Fibroblast of lung (primary cell): ENCODE measurements around the gene PPIP5K2. TPM values are rescaled to one million over a fixed set of nuclear protein-coding genes. Genes with fewer than 3 reads are reported as not detected.

Source experiments
- DNase-seq, 2 donors: peaks; one replicate each; pipeline versions ENCODE4 v3.0.0 to v3.0.0-alpha.2; 2010; ENCODE audit warnings: low read depth in 2 of 2
- H2AFZ ChIP-seq: 2 replicates; pipeline ENCODE4 v1.5.1; 2012; ENCODE audit warnings: low read length, control low read depth, inconsistent platforms
- H3K27ac ChIP-seq: 2 replicates; pipeline ENCODE4 v1.5.1; 2011; ENCODE audit warnings: low read length, control low read depth; ENCODE audit not compliant: insufficient read depth
- H3K27me3 ChIP-seq: 2 replicates; pipeline ENCODE4 v1.5.1; 2011; ENCODE audit warnings: mild to moderate bottlenecking, low read length; ENCODE audit not compliant: control insufficient read depth, insufficient read depth
- H3K36me3 ChIP-seq: 2 replicates; pipeline ENCODE4 v1.5.1; 2011; ENCODE audit warnings: low read length; ENCODE audit not compliant: control insufficient read depth, insufficient read depth
- H3K4me1 ChIP-seq: 2 replicates; pipeline ENCODE4 v1.5.1; 2011; ENCODE audit warnings: low read length; ENCODE audit not compliant: control insufficient read depth, insufficient read depth; ENCODE audit errors: extremely low read depth
- H3K4me2 ChIP-seq: 2 replicates; pipeline ENCODE4 v1.5.1; 2011; ENCODE audit warnings: low read length, control low read depth; ENCODE audit not compliant: insufficient read depth; ENCODE audit errors: extremely low read depth
- H3K4me3 ChIP-seq, 4 experiments: fragments of 200-600 bp in 1 of 4; sonication (generic) in 1 of 4; replicated peaks in 1 of 4; 2 replicates each; pipeline ENCODE4 v1.5.1; 2011 to 2016; ENCODE audit warnings: low read length in 4 of 4, low read depth in 3 of 4, mild to moderate bottlenecking in 3 of 4, control low read depth in 2 of 4, inconsistent platforms in 1 of 4, mixed read lengths in 1 of 4; ENCODE audit not compliant: insufficient read depth in 1 of 4; ENCODE audit errors: control extremely low read depth in 1 of 4
- H3K79me2 ChIP-seq: 2 replicates; pipeline ENCODE4 v1.5.1; 2012; ENCODE audit warnings: mild to moderate bottlenecking, low read length, inconsistent platforms; ENCODE audit not compliant: control insufficient read depth, insufficient read depth
- H3K9ac ChIP-seq: 2 replicates; pipeline ENCODE4 v1.5.1; 2011; ENCODE audit warnings: mild to moderate bottlenecking, low read length, control low read depth; ENCODE audit not compliant: insufficient read depth
- H3K9me3 ChIP-seq: 2 replicates; pipeline ENCODE4 v1.5.1; 2012; ENCODE audit warnings: low read depth, low read length; ENCODE audit not compliant: control insufficient read depth, insufficient read depth
- H4K20me1 ChIP-seq: 2 replicates; pipeline ENCODE4 v1.5.1; 2011; ENCODE audit warnings: low read length; ENCODE audit not compliant: control insufficient read depth, insufficient read depth; ENCODE audit errors: extremely low read depth
- CTCF ChIP-seq, 2 donors: IDR thresholded peaks in 1 of 2; conservative IDR thresholded peaks in 1 of 2; 1 replicate in 1 of 2; 2 replicates in 1 of 2; pipeline ENCODE4 v1.5.1; 2011 to 2012; ENCODE audit warnings: low read length in 2 of 2, control low read depth in 1 of 2, inconsistent platforms in 1 of 2, low read depth in 1 of 2, mild to moderate bottlenecking in 1 of 2
- EZH2 ChIP-seq: IDR thresholded peaks from 2 replicates; pipeline ENCODE4 v1.5.1; 2012; ENCODE audit warnings: low read length, control low read depth, mild to moderate bottlenecking; ENCODE audit errors: missing control alignments
- polyA plus RNA-seq, 2 donors: library from polyadenylated mRNA; depleted of rRNA in 1 of 2; stranded (reverse) in 1 of 2; unstranded in 1 of 2; fragments of >200 nt; gene quantifications; 2 replicates each; pipeline ENCODE4 v1.2.1, GENCODE V29; 2011 to 2012; ENCODE audit warnings: missing spikeins in 1 of 2
- total RNA-seq: library from RNA; depleted of rRNA; stranded (reverse); fragments of >200 nt; gene quantifications from 2 replicates; pipeline ENCODE4 v1.2.1, GENCODE V29; 2014

The PPIP5K2 gene
- total and polyA plus RNA-seq, 2 donors (not counting 1 experiment from before 2014, with no cell fraction given), result 42.1 to 49.3 TPM

GRCh38 chr5:103102234-103102633, 17.9 kb upstream of the PPIP5K2 start:
- Histone ChIP-seq H2AFZ (no peak overlapping the region), H3K4me2 (no peak overlapping the region), H3K36me3 (peaks cover 2% of the 10 kb centered on the region), H3K9ac (no peak overlapping the region), H3K27me3 (no peaks in the 10 kb centered on the region), H3K4me3 (no peak overlapping the region), H3K4me1 (no peaks in the 10 kb centered on the region), H3K27ac (no peak overlapping the region), H4K20me1 (no peaks in the 10 kb centered on the region), H3K79me2 (no peaks in the 10 kb centered on the region), H3K9me3 (no peaks in the 10 kb centered on the region)
- no peak for TF ChIP-seq EZH2
- TF ChIP-seq CTCF (conservative IDR thresholded peaks at IDR 0.05 in 1 of 2, IDR thresholded peaks at IDR 0.05 in 1 of 2; ENCODE audit: low read depth in 1 of 2, low read length in 2 of 2), result no peak
- DNase-seq, result no peak

- no peaks in the 10 kb centered on the region for H3K9me3 ChIP-seq
- TF ChIP-seq EZH2 (no peak), CTCF (conservative IDR thresholded peaks at IDR 0.05 in 1 of 2, IDR thresholded peaks at IDR 0.05 in 1 of 2; ENCODE audit: low read depth in 1 of 2, low read length in 2 of 2) (no peak)
- no peaks in the 10 kb centered on the region for H3K4me1 ChIP-seq
- no peaks in the 10 kb centered on the region for H3K36me3 ChIP-seq
- no peak overlapping the region for H3K4me2 ChIP-seq
- no peaks in the 10 kb centered on the region for H4K20me1 ChIP-seq
- no peaks in the 10 kb centered on the region for H3K79me2 ChIP-seq
- H3K4me3 ChIP-seq, result no peak overlapping the region
- H3K9ac ChIP-seq, result no peak overlapping the region
- H2AFZ ChIP-seq, result no peak overlapping the region
- DNase-seq, result no peak
- H3K27ac ChIP-seq, result no peak overlapping the region
- no peaks in the 10 kb centered on the region for H3K27me3 ChIP-seq
Measured at GRCh38 chr5:103108086-103108485, 12.0 kb upstream of the PPIP5K2 start.

GRCh38 chr5:103109277-103109676, 10.8 kb upstream of the PPIP5K2 start:
- DNase-seq, result no peak

More at GRCh38 chr5:103109277-103109676, 10.8 kb upstream of the PPIP5K2 start:
- Histone ChIP-seq H3K27me3 (no peaks in the 10 kb centered on the region), H3K36me3 (no peaks in the 10 kb centered on the region), H3K4me1 (no peaks in the 10 kb centered on the region), H3K79me2 (no peaks in the 10 kb centered on the region), H2AFZ (no peak overlapping the region), H3K27ac (no peak overlapping the region), H3K9ac (no peak overlapping the region), H4K20me1 (no peaks in the 10 kb centered on the region), H3K4me2 (no peak overlapping the region), H3K4me3 (no peak overlapping the region), H3K9me3 (no peaks in the 10 kb centered on the region)
- TF ChIP-seq EZH2 (no peak), CTCF (conservative IDR thresholded peaks at IDR 0.05 in 1 of 2, IDR thresholded peaks at IDR 0.05 in 1 of 2; ENCODE audit: low read depth in 1 of 2, low read length in 2 of 2) (no peak)
